ENCODE measurements around the gene FPGS.
"Not testable (repeated sequence)": the region's sequence is repeated elsewhere in the genome, so short reads cannot be mapped to it uniquely, and the experiment has no call there.

The FPGS gene

GRCh38 chr9:127841087-127841835 is 38.6 kb downstream of the FPGS start:
- in situ Hi-C loops (cut with MboI; ENCODE audit: low pct_unique_long_range_greater_than_20kb, low sequenced_read_pairs, unreplicated experiment) = no loop called here
- no peak for DNase-seq (ENCODE audit: low spot score)
- no peak for TF ChIP-seq CTCF (IDR thresholded peaks at IDR 0.05; ENCODE audit: extremely low read depth, insufficient read depth, missing control alignments)

GRCh38 chr9:127844821-127845359 is 42.2 kb downstream of the FPGS start:
- DNase-seq (ENCODE audit: low spot score) = no peak
- TF ChIP-seq CTCF (IDR thresholded peaks at IDR 0.05; ENCODE audit: extremely low read depth, insufficient read depth, missing control alignments) = no peak
- in situ Hi-C loops (cut with MboI; ENCODE audit: low pct_unique_long_range_greater_than_20kb, low sequenced_read_pairs, unreplicated experiment) = no loop called here

- in situ Hi-C loops (cut with MboI; ENCODE audit: low pct_unique_long_range_greater_than_20kb, low sequenced_read_pairs, unreplicated experiment) = not testable (repeated sequence)
Measured at GRCh38 chr9:127845619-127846018, 42.9 kb downstream of the FPGS start.

GRCh38 chr9:127846443-127847177 is 43.9 kb downstream of the FPGS start:
- TF ChIP-seq CTCF (IDR thresholded peaks at IDR 0.05; ENCODE audit: extremely low read depth, insufficient read depth, missing control alignments) = no peak
- in situ Hi-C loops (cut with MboI; ENCODE audit: low pct_unique_long_range_greater_than_20kb, low sequenced_read_pairs, unreplicated experiment) = no loop called here
- DNase-seq (ENCODE audit: low spot score) = no peak

More at GRCh38 chr9:127845619-127846018, 42.9 kb downstream of the FPGS start:
- not testable (repeated sequence) for DNase-seq (ENCODE audit: low spot score)

GRCh38 chr9:127847178-127847510 is 44.5 kb downstream of the FPGS start:
- no peak for TF ChIP-seq CTCF (IDR thresholded peaks at IDR 0.05; ENCODE audit: extremely low read depth, insufficient read depth, missing control alignments)
- in situ Hi-C loops (cut with MboI; ENCODE audit: low pct_unique_long_range_greater_than_20kb, low sequenced_read_pairs, unreplicated experiment) = no loop called here
- DNase-seq (ENCODE audit: low spot score) = no peak

- TF ChIP-seq CTCF (IDR thresholded peaks at IDR 0.05; ENCODE audit: extremely low read depth, insufficient read depth, missing control alignments) = no peak
- in situ Hi-C loops (cut with MboI; ENCODE audit: low pct_unique_long_range_greater_than_20kb, low sequenced_read_pairs, unreplicated experiment) = no loop called here
- no peak for DNase-seq (ENCODE audit: low spot score)
Measured at GRCh38 chr9:127847833-127848755, 45.4 kb downstream of the FPGS start.

Measured in GM13977 (cell line).